Activated CD8-positive, alpha-beta memory T cell treated with anti-CD3 and anti-CD28 coated beads for 24 hours (primary cell): ENCODE results near the gene CCDC152.
"Not testable (repeated sequence)": the region's sequence is repeated elsewhere in the genome, so short reads cannot be mapped to it uniquely, and the experiment has no call there.

Experiments
- DNase-seq: peaks from one replicate; pipeline ENCODE4 v3.0.0-alpha.2; 2020

Gene CCDC152

DNA sequence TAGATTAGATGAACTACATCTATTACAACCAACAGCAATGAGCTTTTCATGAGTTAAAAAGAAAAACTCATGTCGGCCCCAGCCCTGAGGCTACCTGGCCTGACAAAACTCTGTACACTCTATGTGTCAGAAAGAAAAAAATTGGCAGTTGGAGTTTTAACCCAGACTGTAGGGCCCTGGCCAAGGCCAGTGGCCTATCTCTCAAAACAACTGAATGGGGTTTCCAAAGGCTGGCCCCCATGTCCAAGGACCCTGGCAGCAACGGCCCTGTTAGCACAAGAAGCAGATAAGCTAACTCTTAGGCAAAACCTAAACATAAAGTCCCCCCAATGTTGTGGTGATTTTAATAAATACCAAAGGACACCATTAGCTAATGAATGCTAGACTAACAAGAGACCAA lies 59.9 kb downstream of the CCDC152 start:
- not testable (repeated sequence) for DNase-seq

DNA sequence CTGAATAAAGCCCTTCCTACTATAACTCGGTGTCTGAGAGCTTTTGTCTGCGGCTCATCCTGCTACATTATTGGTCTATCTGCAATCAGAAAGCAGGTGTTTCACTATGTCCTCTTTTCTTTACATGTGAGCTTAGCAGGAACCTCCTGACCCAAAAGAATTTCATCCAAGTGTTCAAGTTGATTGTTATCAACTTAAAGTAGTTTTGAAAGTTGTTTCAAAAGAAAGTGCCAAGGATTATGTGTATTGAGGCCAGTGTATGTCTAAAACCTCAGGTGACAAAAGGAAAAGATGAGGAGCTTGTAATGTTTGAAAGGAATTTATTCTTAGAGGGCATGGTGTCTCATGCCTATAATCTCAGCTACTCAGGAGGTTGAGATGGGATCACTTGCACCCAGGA lies 63.1 kb downstream of the CCDC152 start:
- DNase-seq, result no peak

DNA sequence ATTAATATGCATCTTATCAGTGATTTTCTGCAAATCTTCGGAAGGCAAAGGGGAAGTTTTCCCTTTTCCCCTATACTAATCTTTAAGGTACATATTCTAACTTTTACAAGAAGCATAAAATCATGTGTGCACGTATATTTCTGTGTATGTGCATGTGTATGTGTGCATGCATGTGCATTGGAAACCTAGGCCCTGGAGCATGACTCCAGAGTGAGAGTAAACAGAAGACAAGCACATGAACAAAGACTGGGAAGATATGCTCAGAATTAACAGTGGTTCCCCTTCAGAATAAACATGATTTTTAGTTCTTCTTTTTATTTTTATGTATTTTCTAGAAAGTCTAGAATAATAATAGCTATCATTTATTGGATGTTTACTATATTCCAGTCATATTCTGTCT lies 65.9 kb downstream of the CCDC152 start:
- DNase-seq, result no peak

DNA sequence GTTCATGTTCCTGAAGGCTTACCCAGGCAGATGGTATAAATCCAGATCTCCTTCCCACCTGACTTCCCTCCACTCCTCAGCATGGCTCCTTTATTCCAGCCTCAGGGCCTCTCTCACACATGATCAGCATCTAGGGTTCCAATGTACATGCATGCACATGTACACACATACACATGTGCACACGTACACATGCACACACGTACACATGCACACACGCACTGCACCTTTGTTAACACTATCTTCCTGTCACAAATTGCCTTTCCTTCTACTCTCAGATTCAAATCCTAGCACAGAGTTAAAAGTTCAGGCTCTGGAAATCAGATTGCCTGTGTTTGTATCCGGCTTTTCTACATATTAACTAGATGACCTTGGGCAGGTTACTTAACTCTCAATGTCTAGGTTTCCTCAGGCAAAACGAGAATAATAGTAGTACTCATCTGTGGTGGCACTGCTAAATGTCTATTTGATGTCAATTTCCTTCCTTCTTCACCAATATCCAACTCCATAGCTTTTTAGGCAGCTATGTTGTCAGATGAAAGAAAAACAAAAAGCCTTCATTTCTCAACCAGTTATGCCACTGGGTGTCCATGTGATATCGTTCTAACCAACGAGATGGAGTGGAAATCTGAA lies 67.8 kb downstream of the CCDC152 start:
- DNase-seq, result no peak

- no peak for DNase-seq
Measured at GRCh38 chr5:42825422-42826148, 69.0 kb downstream of the CCDC152 start.

GRCh38 chr5:42826757-42827515 lies 70.3 kb downstream of the CCDC152 start:
- no peak for DNase-seq

DNA sequence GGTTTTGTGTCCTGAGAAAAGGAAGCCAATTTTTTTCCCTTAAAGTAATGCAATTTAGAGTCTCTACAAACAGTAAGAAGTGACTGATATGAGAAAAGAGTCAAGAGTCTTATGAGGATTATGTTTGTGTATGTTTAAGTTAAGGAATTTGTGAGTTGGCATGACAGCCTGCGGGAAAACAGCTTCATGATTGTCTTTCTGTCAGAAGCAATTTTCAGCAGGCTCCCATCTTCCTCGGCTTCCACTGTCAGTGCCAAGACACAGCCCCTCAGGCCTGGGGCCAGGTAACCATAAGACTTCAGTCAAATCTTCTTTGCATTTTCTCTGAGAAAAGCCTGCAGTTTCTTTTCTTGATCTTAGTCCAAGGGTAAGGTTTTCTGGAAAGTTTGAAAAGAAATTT lies 72.1 kb downstream of the CCDC152 start:
- no peak for DNase-seq

- DNase-seq, result no peak
Measured at GRCh38 chr5:42830924-42831323, 74.3 kb downstream of the CCDC152 start.

- DNase-seq, result no peak
Measured at GRCh38 chr5:42832060-42832459, 75.4 kb downstream of the CCDC152 start.

GRCh38 chr5:42836070-42836769 lies 79.6 kb downstream of the CCDC152 start:
- DNase-seq, result no peak

GRCh38 chr5:42837601-42838000 lies 81.0 kb downstream of the CCDC152 start:
- DNase-seq, result no peak

DNA sequence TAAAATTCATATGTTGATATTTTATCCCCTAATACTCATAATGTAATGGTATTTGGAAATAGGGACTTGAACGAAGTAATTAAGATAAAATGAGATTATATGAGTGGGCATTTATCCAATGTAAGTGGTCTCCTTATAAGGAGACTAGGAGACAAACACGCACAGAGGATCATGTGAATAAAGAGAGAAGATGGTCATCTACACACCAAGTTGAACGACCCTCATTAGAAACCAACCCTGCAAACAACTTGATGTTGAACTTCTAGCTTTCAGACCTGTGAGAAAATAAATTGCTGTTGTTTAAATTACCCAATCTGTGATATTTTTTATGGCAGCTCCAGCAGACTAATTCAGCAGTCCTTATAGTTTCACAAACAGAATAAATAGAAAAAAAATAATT lies 82.6 kb downstream of the CCDC152 start:
- DNase-seq, result no peak

GRCh38 chr5:42840269-42840668 lies 83.7 kb downstream of the CCDC152 start:
- no peak for DNase-seq

DNA sequence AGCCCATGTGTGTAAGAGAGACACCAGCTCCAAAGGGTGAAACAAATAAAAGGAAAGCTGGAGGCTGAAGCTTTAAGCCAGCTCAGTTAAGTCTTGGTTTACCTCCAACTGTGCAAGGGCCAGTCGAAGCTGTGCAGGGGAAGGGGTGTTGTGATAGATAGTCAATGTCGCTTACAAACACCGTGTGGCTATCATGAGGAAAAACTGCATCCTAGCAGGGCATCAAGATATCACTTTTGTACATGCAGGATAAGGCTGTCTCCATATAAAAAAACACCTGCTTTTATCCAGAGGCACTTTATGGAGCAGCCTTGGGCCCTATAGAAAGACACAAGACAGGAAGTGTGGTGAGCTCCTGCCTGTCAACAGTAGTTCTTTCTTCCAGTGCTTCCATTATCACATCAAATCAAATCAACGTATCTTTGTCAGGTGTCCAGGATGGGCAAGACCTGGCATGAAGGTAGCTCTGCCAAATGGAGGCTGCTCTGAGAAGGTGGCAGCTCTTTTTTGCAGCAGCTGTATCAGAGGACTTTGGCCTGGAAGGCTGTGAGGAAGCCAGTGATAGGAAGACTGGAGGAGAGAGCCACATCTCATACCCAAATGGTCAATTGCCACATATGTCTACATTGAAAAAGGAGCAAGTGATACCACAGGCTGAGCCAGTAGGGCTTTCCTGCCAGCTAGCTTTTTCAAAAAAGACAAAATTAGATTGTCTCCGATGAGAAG lies 84.4 kb downstream of the CCDC152 start:
- DNase-seq, result no peak

DNA sequence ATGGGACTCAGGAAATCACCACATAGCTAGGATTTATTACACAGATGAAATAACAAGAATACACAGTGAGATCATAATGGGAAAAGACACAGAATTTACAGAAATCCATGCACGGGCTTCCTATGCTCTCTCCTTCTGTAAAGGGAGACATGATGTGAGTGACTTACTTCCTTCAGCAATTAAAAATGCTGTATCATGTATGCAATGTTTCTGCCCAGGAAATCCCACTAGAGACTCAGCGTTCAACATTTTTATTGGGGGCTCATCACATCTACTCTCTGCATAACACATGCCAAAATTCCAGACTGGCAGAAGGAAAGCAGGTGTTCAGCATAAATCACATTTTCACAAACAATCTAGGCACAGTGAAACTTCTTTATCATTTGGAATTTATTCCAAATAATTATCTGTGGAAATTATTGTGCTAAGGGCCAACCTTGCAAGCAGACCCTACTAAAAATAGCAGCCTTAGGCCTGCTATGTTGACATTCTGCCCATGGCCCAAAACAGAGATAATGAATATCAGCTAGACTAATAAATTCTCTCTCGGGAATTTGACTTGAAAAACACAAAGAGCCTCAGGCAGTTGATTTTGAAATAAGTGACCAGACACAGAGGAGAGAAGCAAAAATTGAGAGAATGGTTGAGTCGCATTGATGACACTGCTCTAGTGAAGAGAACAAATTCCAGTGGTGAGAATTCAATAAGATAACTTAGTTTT lies 86.5 kb downstream of the CCDC152 start:
- DNase-seq, result no peak

DNA sequence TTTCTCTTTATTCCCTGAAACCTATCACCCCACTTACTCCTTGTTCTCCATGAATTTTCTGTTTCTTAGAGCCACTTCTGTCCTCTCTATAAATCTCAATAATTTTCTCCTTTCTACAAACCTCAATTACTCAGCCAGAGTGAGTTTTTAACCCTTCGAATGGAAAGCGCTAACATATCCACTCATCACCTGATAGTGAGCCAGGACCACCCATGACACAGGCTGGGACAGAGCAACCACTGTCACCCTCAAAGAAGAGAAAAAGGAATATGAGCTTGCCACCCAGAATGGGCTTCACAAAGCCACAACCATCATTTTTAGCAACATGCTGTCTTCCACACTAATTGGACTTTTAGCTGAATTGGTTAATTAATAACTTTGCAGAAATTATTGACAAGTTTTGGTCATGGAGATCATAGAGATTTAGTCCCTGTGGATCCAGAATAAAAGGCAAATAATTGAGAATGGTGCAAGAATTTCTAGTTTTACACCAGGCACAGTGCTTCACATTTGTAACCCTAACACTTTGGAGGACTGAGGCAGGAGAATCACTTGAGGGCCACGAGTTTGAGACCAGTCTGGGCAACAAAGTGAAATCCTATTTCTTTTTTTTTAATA lies 87.2 kb downstream of the CCDC152 start:
- no peak for DNase-seq

GRCh38 chr5:42844408-42844807 lies 87.8 kb downstream of the CCDC152 start:
- not testable (repeated sequence) for DNase-seq

DNA sequence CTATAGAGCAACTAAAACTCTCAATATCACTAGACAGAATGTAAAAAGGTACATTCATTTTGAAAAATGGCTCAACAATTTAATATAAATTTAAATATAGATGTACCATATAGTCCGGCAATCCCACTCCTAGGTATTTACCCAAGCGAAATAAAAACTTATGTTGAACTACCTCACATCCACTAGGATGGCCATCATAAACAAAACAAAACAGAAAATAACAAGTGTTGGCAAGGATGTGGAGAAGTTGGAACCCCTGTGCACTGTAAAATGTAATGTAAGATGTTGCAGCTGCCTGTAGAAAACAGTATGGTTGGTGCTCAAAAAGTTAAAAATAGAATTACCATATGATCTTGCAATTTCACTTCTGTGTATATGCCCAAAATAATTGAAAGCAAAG lies 91.9 kb downstream of the CCDC152 start:
- no peak for DNase-seq

DNA sequence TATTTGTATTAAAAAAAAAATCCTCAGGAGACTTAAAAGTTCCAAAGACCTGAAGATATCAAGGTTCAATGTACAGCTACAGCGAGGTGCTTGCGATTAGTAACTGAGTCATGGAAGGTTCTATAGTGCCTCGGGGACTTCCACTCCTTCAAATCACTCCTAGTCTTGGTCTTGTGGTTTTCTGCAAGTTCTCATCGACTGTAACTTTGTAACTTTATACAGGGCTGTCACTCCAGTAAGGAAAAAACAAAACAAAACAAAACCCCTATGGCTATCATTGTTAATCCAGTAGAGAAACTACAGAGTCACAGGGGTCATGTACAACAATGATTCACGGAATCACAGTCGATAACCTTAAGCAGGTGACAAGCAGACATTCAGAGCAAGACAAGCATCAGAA lies 94.9 kb downstream of the CCDC152 start:
- DNase-seq, result no peak
